OCI-LY3 (cell line): Measurements from ENCODE around the gene SAMD14.
A peak's percentile ranks its signal among the peaks of the same experiment; 100 is the strongest.

Source experiments
- H2AFZ ChIP-seq: fragments of 200-600, 300-600 bp; shearing (Covaris generic); 2 replicates; pipeline ENCODE4 v1.6.0; 2014; ENCODE audit warnings: antibody characterized with exemption, low read depth, low read length
- H3K27ac ChIP-seq: fragments of 200-600, 300-600 bp; sonication (generic); 2 replicates; pipeline ENCODE4 v1.5.1; 2014; ENCODE audit warnings: mild to moderate bottlenecking, low read length, moderate library complexity, mixed read lengths
- H3K27me3 ChIP-seq: fragments of 200-600, 300-600 bp; sonication (generic); 2 replicates; pipeline ENCODE4 v1.6.1; 2014; ENCODE audit warnings: low read depth, low read length, mixed read lengths
- H3K36me3 ChIP-seq: fragments of 200-600, 300-600 bp; sonication (generic); replicated peaks from 2 replicates; pipeline ENCODE3; 2014; ENCODE audit warnings: low read depth, low read length, mixed read lengths
- H3K4me1 ChIP-seq: fragments of 300-600, 200-600 bp; sonication (generic); 2 replicates; pipeline ENCODE4 v1.6.1; 2014; ENCODE audit warnings: low read length, mixed read lengths
- H3K4me2 ChIP-seq: fragments of 200-600, 300-600 bp; sonication (generic); 2 replicates; pipeline ENCODE4 v1.6.1; 2014; ENCODE audit warnings: low read length, mixed read lengths
- H3K4me3 ChIP-seq: fragments of 300-600, 200-600 bp; sonication (generic); 2 replicates; pipeline ENCODE4 v1.5.1; 2014; ENCODE audit warnings: antibody characterized with exemption, mild to moderate bottlenecking, low read length, moderate library complexity
- H3K79me2 ChIP-seq: fragments of 300-600, 200-600 bp; shearing (Covaris generic); 2 replicates; pipeline ENCODE4 v1.6.1; 2014; ENCODE audit warnings: mild to moderate bottlenecking, low read length, mixed read lengths
- H3K9ac ChIP-seq: fragments of 300-600, 200-600 bp; shearing (Covaris generic); 2 replicates; pipeline ENCODE4 v1.6.0; 2014; ENCODE audit warnings: mild to moderate bottlenecking, low read length, moderate library complexity
- H3K9me3 ChIP-seq: fragments of 200-600, 300-600 bp; shearing (Covaris generic); 2 replicates; pipeline ENCODE4 v1.6.1; 2014; ENCODE audit warnings: low read length, mixed read lengths; ENCODE audit not compliant: insufficient read depth
- H4K20me1 ChIP-seq: fragments of 200-600, 300-600 bp; sonication (generic); 2 replicates; pipeline ENCODE4 v1.6.1; 2016; ENCODE audit warnings: low read length, mixed read lengths; ENCODE audit not compliant: insufficient read depth
- EZH2phosphoT487 ChIP-seq: fragments of 200-600 bp; shearing (Covaris generic); IDR thresholded peaks from 2 replicates; pipeline ENCODE4 v1.6.1; 2018; ENCODE audit warnings: antibody characterized with exemption, mixed run types, low read depth
- TF ChIP-seq, protein P1 (sequence below): fragments of 200-600, 300-600 bp; sonication (generic); IDR thresholded peaks from 2 replicates; pipeline ENCODE4 v1.5.1; 2014; ENCODE audit warnings: antibody characterized with exemption, low read length, low read depth

Gene SAMD14

DNA sequence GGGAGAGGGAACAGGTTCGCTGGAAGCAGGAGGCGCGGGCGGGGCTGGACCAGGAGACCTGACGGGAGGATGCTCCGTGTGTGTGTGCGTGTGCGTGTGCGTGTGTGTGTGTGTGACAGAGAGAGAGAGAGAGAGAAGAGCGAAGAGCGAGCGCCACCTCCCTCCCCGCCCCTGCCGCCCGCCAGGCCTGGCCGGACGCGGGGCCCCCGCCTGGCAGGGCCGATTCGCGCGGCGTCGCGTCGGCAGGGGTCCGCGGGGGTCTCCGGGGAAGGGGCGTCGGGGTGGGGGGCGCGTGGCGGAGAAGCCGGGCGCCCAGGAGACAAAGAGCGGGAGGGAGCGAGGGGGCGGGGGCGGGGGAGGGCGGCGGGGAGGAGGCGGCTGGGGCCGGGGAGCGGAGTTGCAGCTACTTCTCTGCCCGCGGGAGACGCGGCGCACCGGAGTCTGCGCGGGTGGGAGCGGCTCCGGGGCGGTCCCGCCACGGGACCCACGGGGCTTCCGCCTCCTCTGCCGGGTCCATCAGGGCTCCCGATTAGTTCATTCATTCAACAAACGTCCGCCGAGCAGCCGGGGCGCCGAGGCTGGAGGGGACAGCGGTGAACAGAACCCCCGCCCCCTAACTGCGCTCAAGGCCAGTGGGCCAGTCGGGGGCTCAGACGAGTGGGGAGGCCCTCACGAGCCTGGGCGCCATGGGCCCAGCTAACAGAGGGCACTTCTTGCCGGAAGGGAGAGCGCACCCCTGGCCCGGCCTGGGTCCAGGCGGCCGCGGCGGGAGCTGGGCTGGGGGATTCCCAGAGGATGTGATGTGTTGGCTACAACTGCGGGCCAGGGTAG lies at the start of gene SAMD14:
Gene SAMD14 (minus strand): TSS at position 433 of the 831 bp plus-strand sequence. CDS start 5,201 bp downstream, outside the sequence.
- peak within 1 kb of the TSS; percentile 96 for H3K4me2 ChIP-seq
- peak within 1 kb of the TSS; percentile 12; the same call in 1 of the 2 replicates for H2AFZ ChIP-seq
- peak within 1 kb of the TSS; percentile 94 for H3K4me3 ChIP-seq
- H3K9me3 ChIP-seq, result no peaks in the 10 kb centered on the region
- peaks cover 19% of the 10 kb centered on the region for H3K4me1 ChIP-seq
- H3K79me2 ChIP-seq, result no peaks in the 10 kb centered on the region
- peak within 1 kb of the TSS; percentile 72 for H3K9ac ChIP-seq
- H3K36me3 ChIP-seq, result peaks cover 23% of the 10 kb centered on the region
- H4K20me1 ChIP-seq, result peaks cover 34% of the 10 kb centered on the region
- TF ChIP-seq, protein P1, sequence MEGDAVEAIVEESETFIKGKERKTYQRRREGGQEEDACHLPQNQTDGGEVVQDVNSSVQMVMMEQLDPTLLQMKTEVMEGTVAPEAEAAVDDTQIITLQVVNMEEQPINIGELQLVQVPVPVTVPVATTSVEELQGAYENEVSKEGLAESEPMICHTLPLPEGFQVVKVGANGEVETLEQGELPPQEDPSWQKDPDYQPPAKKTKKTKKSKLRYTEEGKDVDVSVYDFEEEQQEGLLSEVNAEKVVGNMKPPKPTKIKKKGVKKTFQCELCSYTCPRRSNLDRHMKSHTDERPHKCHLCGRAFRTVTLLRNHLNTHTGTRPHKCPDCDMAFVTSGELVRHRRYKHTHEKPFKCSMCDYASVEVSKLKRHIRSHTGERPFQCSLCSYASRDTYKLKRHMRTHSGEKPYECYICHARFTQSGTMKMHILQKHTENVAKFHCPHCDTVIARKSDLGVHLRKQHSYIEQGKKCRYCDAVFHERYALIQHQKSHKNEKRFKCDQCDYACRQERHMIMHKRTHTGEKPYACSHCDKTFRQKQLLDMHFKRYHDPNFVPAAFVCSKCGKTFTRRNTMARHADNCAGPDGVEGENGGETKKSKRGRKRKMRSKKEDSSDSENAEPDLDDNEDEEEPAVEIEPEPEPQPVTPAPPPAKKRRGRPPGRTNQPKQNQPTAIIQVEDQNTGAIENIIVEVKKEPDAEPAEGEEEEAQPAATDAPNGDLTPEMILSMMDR, result no peak
- TF ChIP-seq EZH2phosphoT487, result no peak
- H3K27me3 ChIP-seq, result peaks cover 18% of the 10 kb centered on the region
- H3K27ac ChIP-seq, result peak within 1 kb of the TSS; percentile 48

DNA sequence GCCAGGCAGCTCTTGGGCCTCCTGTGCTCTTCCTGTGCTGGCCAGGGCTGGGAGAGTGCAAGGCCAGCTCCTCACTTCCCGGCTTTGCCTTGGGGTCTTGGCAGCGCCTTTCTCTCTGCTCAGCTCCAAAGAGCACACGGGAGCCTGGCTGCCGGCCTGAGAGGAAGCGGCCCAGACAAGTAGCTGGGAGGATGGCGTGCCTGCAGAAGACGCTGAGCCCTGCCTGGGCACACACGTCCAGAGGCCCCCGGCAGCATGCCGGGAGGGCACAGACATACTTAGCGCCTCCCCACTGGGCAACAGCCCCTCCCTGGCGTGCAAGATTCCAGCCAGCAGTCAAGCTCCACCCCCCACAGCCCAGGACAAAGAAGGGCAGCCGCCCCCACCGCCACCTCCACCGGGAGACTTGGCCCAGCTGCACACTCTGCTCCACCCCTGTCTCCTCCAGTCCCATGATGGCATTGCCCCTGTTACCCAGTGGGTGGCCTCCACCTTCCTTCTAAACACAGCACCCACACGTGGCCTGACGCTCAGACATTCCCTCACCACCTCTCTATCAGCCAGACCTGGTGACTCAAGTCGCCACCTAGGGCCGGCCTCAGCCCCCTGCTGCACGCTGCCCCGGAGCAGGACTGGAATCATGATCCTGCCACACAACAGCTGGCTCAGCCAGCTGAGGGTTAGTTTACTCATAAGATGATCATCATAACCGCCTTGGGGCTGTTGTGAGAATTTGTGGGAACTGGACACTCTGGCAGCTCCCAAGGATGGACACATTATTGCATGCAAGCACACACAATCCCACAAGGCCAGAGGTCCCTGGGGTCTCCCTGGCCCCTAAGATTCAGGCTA lies 48.2 kb upstream of the SAMD14 start:
- peak overlapping the region; percentile 88 for H2AFZ ChIP-seq
- H3K4me2 ChIP-seq, result peak overlapping the region; percentile 88
- no peak overlapping the region for H3K27ac ChIP-seq
- no peaks in the 10 kb centered on the region for H3K9me3 ChIP-seq
- TF ChIP-seq, protein P1, result peak; percentile 83
- no peak for TF ChIP-seq EZH2phosphoT487
- H3K9ac ChIP-seq, result peak overlapping the region; percentile 64
- no peaks in the 10 kb centered on the region for H3K27me3 ChIP-seq
- no peaks in the 10 kb centered on the region for H3K36me3 ChIP-seq
- H3K79me2 ChIP-seq, result no peaks in the 10 kb centered on the region
- no peaks in the 10 kb centered on the region for H4K20me1 ChIP-seq
- H3K4me3 ChIP-seq, result peak overlapping the region; percentile 75
- H3K4me1 ChIP-seq, result peaks cover 16% of the 10 kb centered on the region

DNA sequence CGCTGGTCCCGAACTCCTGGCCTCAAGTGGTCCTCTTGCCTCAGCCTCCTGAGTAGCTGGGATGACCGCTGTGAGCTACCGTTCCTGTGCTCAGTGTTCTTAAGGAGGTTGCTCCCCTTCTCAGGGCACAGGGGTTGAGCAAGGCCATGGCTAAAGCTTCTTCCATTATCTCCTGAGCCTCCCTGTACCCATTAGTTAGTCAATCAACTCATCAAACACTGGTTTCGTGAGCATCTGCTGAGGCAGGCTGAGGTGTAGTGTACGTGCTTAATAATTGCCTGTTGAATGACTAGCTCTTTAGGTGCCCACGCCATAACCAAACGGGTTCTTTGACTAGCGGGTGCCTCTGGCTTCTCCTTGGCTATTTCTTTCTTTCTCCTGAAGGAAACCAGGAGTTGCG lies 47.5 kb upstream of the SAMD14 start:
- H3K36me3 ChIP-seq, result no peaks in the 10 kb centered on the region
- peak overlapping the region; percentile 75 for H3K4me3 ChIP-seq
- H3K27me3 ChIP-seq, result no peaks in the 10 kb centered on the region
- no peaks in the 10 kb centered on the region for H3K9me3 ChIP-seq
- TF ChIP-seq, protein P1, result no peak
- no peak for TF ChIP-seq EZH2phosphoT487
- no peaks in the 10 kb centered on the region for H4K20me1 ChIP-seq
- no peak overlapping the region for H3K27ac ChIP-seq
- H3K4me1 ChIP-seq, result peaks cover 15% of the 10 kb centered on the region
- 0 out of 2 replicates have a peak overlapping the region, but pooled peaks have one; percentile 88 for H2AFZ ChIP-seq
- peak overlapping the region; percentile 64; the same call in 1 of the 2 replicates for H3K9ac ChIP-seq
- H3K4me2 ChIP-seq, result peak overlapping the region; percentile 88
- no peaks in the 10 kb centered on the region for H3K79me2 ChIP-seq
